GM23338 (cell line): Measurements from ENCODE around the gene POU3F2. TPM values are rescaled to one million over a fixed set of nuclear protein-coding genes. Genes with fewer than 3 reads are reported as not detected.
A peak's percentile ranks its signal among the peaks of the same experiment; 100 is the strongest.

ENCODE experiments used
- ATAC-seq: fragments of 200-7000 bp; cut with Tn5 transposase; 3 replicates; pipeline ENCODE4 v1.9.1; 2020
- DNase-seq: peaks from one replicate; pipeline ENCODE4 v3.0.0-alpha.2; 2015; ENCODE audit warnings: low spot score
- H2AFZ ChIP-seq: fragments of 200-600 bp; sonication (generic); 2 replicates; pipeline ENCODE4 v1.8.0; 2016; ENCODE audit warnings: antibody characterized with exemption, mild to moderate bottlenecking, moderate library complexity
- H3F3A ChIP-seq: fragments of 200-600 bp; sonication (generic); replicated peaks from 2 replicates; pipeline ENCODE4 v1.8.0; 2017; ENCODE audit warnings: antibody characterized with exemption, mixed run types, low read depth
- H3K27ac ChIP-seq: fragments of 200-600 bp; sonication (generic); 2 replicates; pipeline ENCODE4 v1.6.1; 2016; ENCODE audit warnings: low read depth
- H3K27me3 ChIP-seq: fragments of 200-600 bp; sonication (generic); 2 replicates; pipeline ENCODE4 v1.8.0; 2016; ENCODE audit warnings: mild to moderate bottlenecking, mixed run types, moderate library complexity; ENCODE audit not compliant: insufficient read depth
- H3K36me3 ChIP-seq: fragments of 200-600 bp; sonication (generic); 2 replicates; pipeline ENCODE4 v1.8.0; 2016; ENCODE audit warnings: mild to moderate bottlenecking; ENCODE audit not compliant: insufficient read depth
- H3K4me1 ChIP-seq: fragments of 200-600 bp; sonication (generic); 2 replicates; pipeline ENCODE4 v1.8.0; 2016; ENCODE audit warnings: mild to moderate bottlenecking, moderate library complexity; ENCODE audit not compliant: insufficient read depth
- H3K4me2 ChIP-seq: fragments of 200-600 bp; sonication (generic); 2 replicates; pipeline ENCODE4 v1.7.1; 2017; ENCODE audit warnings: mixed run types
- H3K4me3 ChIP-seq: fragments of 200-600 bp; sonication (generic); 2 replicates; pipeline ENCODE4 v1.6.1; 2016; ENCODE audit warnings: mixed run types
- H3K79me2 ChIP-seq: fragments of 200-600 bp; sonication (generic); replicated peaks from 2 replicates; pipeline ENCODE4 v1.8.0; 2017; ENCODE audit warnings: mild to moderate bottlenecking; ENCODE audit not compliant: insufficient read depth
- H3K9me2 ChIP-seq: fragments of 200-600 bp; sonication (generic); 2 replicates; pipeline ENCODE4 v1.8.0; 2017; ENCODE audit not compliant: insufficient read depth
- H4K20me1 ChIP-seq: fragments of 200-600 bp; sonication (generic); replicated peaks from 2 replicates; pipeline ENCODE4 v1.8.0; 2017; ENCODE audit warnings: mild to moderate bottlenecking; ENCODE audit not compliant: insufficient read depth
- H3K27ac Mint-ChIP-seq: 2 replicates; pipeline ENCODE4 v1.8.0; 2020; ENCODE audit warnings: inconsistent platforms, mild to moderate bottlenecking, moderate library complexity, mixed read lengths
- H3K27me3 Mint-ChIP-seq: 3 replicates; pipeline ENCODE4 v1.8.0; 2022; ENCODE audit warnings: low read depth, mild to moderate bottlenecking, moderate library complexity, mixed read lengths, inconsistent platforms; ENCODE audit not compliant: insufficient read depth, poor library complexity
- H3K36me3 Mint-ChIP-seq: 3 replicates; pipeline ENCODE4 v1.8.0; 2021; ENCODE audit warnings: low read depth, mild to moderate bottlenecking, inconsistent platforms, moderate library complexity, mixed read lengths
- H3K4me1 Mint-ChIP-seq: 3 replicates; pipeline ENCODE4 v1.8.0; 2020; ENCODE audit warnings: mild to moderate bottlenecking, inconsistent platforms, mixed read lengths
- H3K4me3 Mint-ChIP-seq: 3 replicates; pipeline ENCODE4 v1.8.0; 2021; ENCODE audit warnings: moderate library complexity, mild to moderate bottlenecking, inconsistent platforms, mixed read lengths
- H3K9me3 Mint-ChIP-seq: 3 replicates; pipeline ENCODE4 v1.8.0; 2020; ENCODE audit warnings: moderate library complexity, mild to moderate bottlenecking, inconsistent platforms, mixed read lengths
- CREB1 ChIP-seq: fragments of 250-450 bp; sonication (Bioruptor Pico); IDR thresholded peaks from 2 replicates; pipeline ENCODE4 v1.5.0; 2020; ENCODE audit warnings: low read depth, mild to moderate bottlenecking, moderate library complexity
- EZH2phosphoT487 ChIP-seq: fragments of 200-600 bp; sonication (generic); IDR thresholded peaks from one replicate; pipeline ENCODE4 v1.8.1; 2018; ENCODE audit warnings: antibody characterized with exemption; ENCODE audit not compliant: unreplicated experiment
- JUNB ChIP-seq: IDR thresholded peaks from one replicate; pipeline ENCODE4 v1.6.1; 2016; ENCODE audit warnings: antibody characterized with exemption; ENCODE audit not compliant: unreplicated experiment
- NANOG ChIP-seq: IDR thresholded peaks from 2 replicates; pipeline ENCODE4 v1.6.1; 2016; ENCODE audit warnings: antibody characterized with exemption, borderline replicate concordance
- POLR2AphosphoS5 ChIP-seq: IDR thresholded peaks from 2 replicates; pipeline ENCODE4 v1.6.1; 2016; ENCODE audit warnings: antibody characterized with exemption, low read depth
- ZNF114 ChIP-seq: fragments of 250-450 bp; sonication (Bioruptor Pico); IDR thresholded peaks from 2 replicates; pipeline ENCODE4 v1.5.0; 2020; ENCODE audit warnings: mild to moderate bottlenecking, moderate library complexity
- ZNF331 ChIP-seq: fragments of 250-450 bp; sonication (Bioruptor Pico); IDR thresholded peaks from 2 replicates; pipeline ENCODE4 v1.5.0; 2020; ENCODE audit warnings: low read depth, mild to moderate bottlenecking, moderate library complexity
- polyA plus RNA-seq: library from polyadenylated mRNA; unstranded; fragments of >200 nt; fragmentation: Nextera tagmentation; extraction: Ambion mirVana; gene quantifications from 2 replicates; pipeline ENCODE4 v1.2.1, GENCODE V29; 2016
- total RNA-seq: library from RNA; depleted of rRNA; stranded (reverse); fragments of >200 nt; shearing (Covaris generic); gene quantifications from 2 replicates; pipeline ENCODE4 v1.2.3, GENCODE V29; 2014
- TF ChIP-seq, protein P1 (sequence below): IDR thresholded peaks from one replicate; pipeline ENCODE4 v1.6.1; 2018; ENCODE audit warnings: antibody characterized with exemption; ENCODE audit not compliant: unreplicated experiment

Gene POU3F2
- total and polyA plus RNA-seq, 2 experiments from 2014 or later: 0.26 to 0.76 TPM

- no peak for ATAC-seq
- no peaks in the 10 kb centered on the region; the same call in 1 of the 2 replicates for H3K9me2 ChIP-seq
- Mint-ChIP-seq H3K4me3 (no peak overlapping the region), H3K4me1 (peaks cover 22% of the 10 kb centered on the region), H3K27ac (no peak overlapping the region), H3K27me3 (peaks cover 39% of the 10 kb centered on the region), H3K36me3 (no peaks in the 10 kb centered on the region), H3K9me3 (no peaks in the 10 kb centered on the region; the same call in 2 of the 3 replicates)
- H3F3A ChIP-seq: 0 out of 2 replicates have a peak, but pooled peaks cover 5% of the 10 kb centered on the region
- no peak overlapping the region for H2AFZ ChIP-seq
- H3K79me2 ChIP-seq: no peaks in the 10 kb centered on the region
- no peaks in the 10 kb centered on the region for H3K36me3 ChIP-seq
- no peak overlapping the region for H3K4me3 ChIP-seq
- peaks cover 4% of the 10 kb centered on the region; the same call in 1 of the 2 replicates for H4K20me1 ChIP-seq
- TF ChIP-seq, protein P1, sequence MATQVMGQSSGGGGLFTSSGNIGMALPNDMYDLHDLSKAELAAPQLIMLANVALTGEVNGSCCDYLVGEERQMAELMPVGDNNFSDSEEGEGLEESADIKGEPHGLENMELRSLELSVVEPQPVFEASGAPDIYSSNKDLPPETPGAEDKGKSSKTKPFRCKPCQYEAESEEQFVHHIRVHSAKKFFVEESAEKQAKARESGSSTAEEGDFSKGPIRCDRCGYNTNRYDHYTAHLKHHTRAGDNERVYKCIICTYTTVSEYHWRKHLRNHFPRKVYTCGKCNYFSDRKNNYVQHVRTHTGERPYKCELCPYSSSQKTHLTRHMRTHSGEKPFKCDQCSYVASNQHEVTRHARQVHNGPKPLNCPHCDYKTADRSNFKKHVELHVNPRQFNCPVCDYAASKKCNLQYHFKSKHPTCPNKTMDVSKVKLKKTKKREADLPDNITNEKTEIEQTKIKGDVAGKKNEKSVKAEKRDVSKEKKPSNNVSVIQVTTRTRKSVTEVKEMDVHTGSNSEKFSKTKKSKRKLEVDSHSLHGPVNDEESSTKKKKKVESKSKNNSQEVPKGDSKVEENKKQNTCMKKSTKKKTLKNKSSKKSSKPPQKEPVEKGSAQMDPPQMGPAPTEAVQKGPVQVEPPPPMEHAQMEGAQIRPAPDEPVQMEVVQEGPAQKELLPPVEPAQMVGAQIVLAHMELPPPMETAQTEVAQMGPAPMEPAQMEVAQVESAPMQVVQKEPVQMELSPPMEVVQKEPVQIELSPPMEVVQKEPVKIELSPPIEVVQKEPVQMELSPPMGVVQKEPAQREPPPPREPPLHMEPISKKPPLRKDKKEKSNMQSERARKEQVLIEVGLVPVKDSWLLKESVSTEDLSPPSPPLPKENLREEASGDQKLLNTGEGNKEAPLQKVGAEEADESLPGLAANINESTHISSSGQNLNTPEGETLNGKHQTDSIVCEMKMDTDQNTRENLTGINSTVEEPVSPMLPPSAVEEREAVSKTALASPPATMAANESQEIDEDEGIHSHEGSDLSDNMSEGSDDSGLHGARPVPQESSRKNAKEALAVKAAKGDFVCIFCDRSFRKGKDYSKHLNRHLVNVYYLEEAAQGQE: no peak
- TF ChIP-seq ZNF331 (CRISPR knock-in tag) (no peak), CREB1 (CRISPR knock-in tag) (no peak), NANOG (no peak), EZH2phosphoT487 (no peak)
- H3K4me1 ChIP-seq: peaks cover 24% of the 10 kb centered on the region
- no peak for DNase-seq
- H3K27me3 ChIP-seq: peaks cover 55% of the 10 kb centered on the region
- no peak overlapping the region for H3K27ac ChIP-seq
- H3K4me2 ChIP-seq: no peak overlapping the region
Measured at GRCh38 chr6:98821756-98822405, 12.5 kb upstream of the POU3F2 start.

- peak overlapping the region; percentile 71 for H3K4me3 ChIP-seq
- no peaks in the 10 kb centered on the region for H3K36me3 ChIP-seq
- H3K27me3 ChIP-seq: peaks cover 73% of the 10 kb centered on the region
- no peaks in the 10 kb centered on the region; the same call in 1 of the 2 replicates for H3K9me2 ChIP-seq
- Mint-ChIP-seq H3K9me3 (no peaks in the 10 kb centered on the region; the same call in 2 of the 3 replicates), H3K27me3 (peaks cover 56% of the 10 kb centered on the region), H3K36me3 (no peaks in the 10 kb centered on the region), H3K4me3 (peak overlapping the region; percentile 87), H3K27ac (no peak overlapping the region), H3K4me1 (peaks cover 31% of the 10 kb centered on the region)
- H3K4me2 ChIP-seq: peak overlapping the region; percentile 96
- H3K79me2 ChIP-seq: no peaks in the 10 kb centered on the region
- DNase-seq: peak; percentile 59
- TF ChIP-seq POLR2AphosphoS5 (no peak), JUNB (no peak), ZNF114 (no peak)
- peaks cover 39% of the 10 kb centered on the region for H3K4me1 ChIP-seq
- H4K20me1 ChIP-seq: peaks cover 6% of the 10 kb centered on the region; the same call in 1 of the 2 replicates
- H3F3A ChIP-seq: 0 out of 2 replicates have a peak, but pooled peaks cover 10% of the 10 kb centered on the region
- H2AFZ ChIP-seq: peak overlapping the region; percentile 93
- no peak overlapping the region for H3K27ac ChIP-seq
- peak; percentile 3 for ATAC-seq
Measured at GRCh38 chr6:98823428-98824161, 10.8 kb upstream of the POU3F2 start.
